Fibroblast of lung (primary cell): ENCODE measurements around the gene CORO2B. TPM values are rescaled to one million over a fixed set of nuclear protein-coding genes. Genes with fewer than 3 reads are reported as not detected.

Experiments used
- DNase-seq, 2 donors: peaks; one replicate each; pipeline versions ENCODE4 v3.0.0 to v3.0.0-alpha.2; 2010; ENCODE audit warnings: low read depth in 2 of 2
- H2AFZ ChIP-seq: 2 replicates; pipeline ENCODE4 v1.5.1; 2012; ENCODE audit warnings: low read length, control low read depth, inconsistent platforms
- H3K27ac ChIP-seq: 2 replicates; pipeline ENCODE4 v1.5.1; 2011; ENCODE audit warnings: low read length, control low read depth; ENCODE audit not compliant: insufficient read depth
- H3K27me3 ChIP-seq: 2 replicates; pipeline ENCODE4 v1.5.1; 2011; ENCODE audit warnings: mild to moderate bottlenecking, low read length; ENCODE audit not compliant: control insufficient read depth, insufficient read depth
- H3K36me3 ChIP-seq: 2 replicates; pipeline ENCODE4 v1.5.1; 2011; ENCODE audit warnings: low read length; ENCODE audit not compliant: control insufficient read depth, insufficient read depth
- H3K4me1 ChIP-seq: 2 replicates; pipeline ENCODE4 v1.5.1; 2011; ENCODE audit warnings: low read length; ENCODE audit not compliant: control insufficient read depth, insufficient read depth; ENCODE audit errors: extremely low read depth
- H3K4me2 ChIP-seq: 2 replicates; pipeline ENCODE4 v1.5.1; 2011; ENCODE audit warnings: low read length, control low read depth; ENCODE audit not compliant: insufficient read depth; ENCODE audit errors: extremely low read depth
- H3K4me3 ChIP-seq, 4 experiments: fragments of 200-600 bp in 1 of 4; sonication (generic) in 1 of 4; replicated peaks in 1 of 4; 2 replicates each; pipeline ENCODE4 v1.5.1; 2011 to 2016; ENCODE audit warnings: low read length in 4 of 4, low read depth in 3 of 4, mild to moderate bottlenecking in 3 of 4, control low read depth in 2 of 4, inconsistent platforms in 1 of 4, mixed read lengths in 1 of 4; ENCODE audit not compliant: insufficient read depth in 1 of 4; ENCODE audit errors: control extremely low read depth in 1 of 4
- H3K79me2 ChIP-seq: 2 replicates; pipeline ENCODE4 v1.5.1; 2012; ENCODE audit warnings: mild to moderate bottlenecking, low read length, inconsistent platforms; ENCODE audit not compliant: control insufficient read depth, insufficient read depth
- H3K9ac ChIP-seq: 2 replicates; pipeline ENCODE4 v1.5.1; 2011; ENCODE audit warnings: mild to moderate bottlenecking, low read length, control low read depth; ENCODE audit not compliant: insufficient read depth
- H3K9me3 ChIP-seq: 2 replicates; pipeline ENCODE4 v1.5.1; 2012; ENCODE audit warnings: low read depth, low read length; ENCODE audit not compliant: control insufficient read depth, insufficient read depth
- H4K20me1 ChIP-seq: 2 replicates; pipeline ENCODE4 v1.5.1; 2011; ENCODE audit warnings: low read length; ENCODE audit not compliant: control insufficient read depth, insufficient read depth; ENCODE audit errors: extremely low read depth
- CTCF ChIP-seq, 2 donors: IDR thresholded peaks in 1 of 2; conservative IDR thresholded peaks in 1 of 2; 1 replicate in 1 of 2; 2 replicates in 1 of 2; pipeline ENCODE4 v1.5.1; 2011 to 2012; ENCODE audit warnings: low read length in 2 of 2, control low read depth in 1 of 2, inconsistent platforms in 1 of 2, low read depth in 1 of 2, mild to moderate bottlenecking in 1 of 2
- EZH2 ChIP-seq: IDR thresholded peaks from 2 replicates; pipeline ENCODE4 v1.5.1; 2012; ENCODE audit warnings: low read length, control low read depth, mild to moderate bottlenecking; ENCODE audit errors: missing control alignments
- polyA plus RNA-seq, 2 donors: library from polyadenylated mRNA; depleted of rRNA in 1 of 2; stranded (reverse) in 1 of 2; unstranded in 1 of 2; fragments of >200 nt; gene quantifications; 2 replicates each; pipeline ENCODE4 v1.2.1, GENCODE V29; 2011 to 2012; ENCODE audit warnings: missing spikeins in 1 of 2
- total RNA-seq: library from RNA; depleted of rRNA; stranded (reverse); fragments of >200 nt; gene quantifications from 2 replicates; pipeline ENCODE4 v1.2.1, GENCODE V29; 2014

Gene CORO2B
- total and polyA plus RNA-seq, 2 donors (not counting 1 experiment from before 2014, with no cell fraction given) = 17.5 to 25.3 TPM

GRCh38 chr15:68764090-68764489 is 185.3 kb downstream of the CORO2B start:
- Histone ChIP-seq H4K20me1 (no peaks in the 10 kb centered on the region), H3K9ac (no peak overlapping the region), H2AFZ (no peak overlapping the region), H3K9me3 (no peaks in the 10 kb centered on the region), H3K36me3 (no peaks in the 10 kb centered on the region), H3K4me3 (no peak overlapping the region), H3K4me1 (no peaks in the 10 kb centered on the region), H3K27me3 (no peaks in the 10 kb centered on the region), H3K27ac (no peak overlapping the region), H3K79me2 (no peaks in the 10 kb centered on the region), H3K4me2 (no peak overlapping the region)
- no peak for TF ChIP-seq EZH2
- no peak for TF ChIP-seq CTCF (conservative IDR thresholded peaks at IDR 0.05 in 1 of 2, IDR thresholded peaks at IDR 0.05 in 1 of 2; ENCODE audit: low read depth in 1 of 2, low read length in 2 of 2)
- no peak for DNase-seq

GRCh38 chr15:68765602-68766368 is 187.0 kb downstream of the CORO2B start:
- H3K27me3 ChIP-seq = no peaks in the 10 kb centered on the region
- H3K79me2 ChIP-seq = no peaks in the 10 kb centered on the region
- H2AFZ ChIP-seq = no peak overlapping the region
- no peaks in the 10 kb centered on the region for H4K20me1 ChIP-seq
- no peak overlapping the region for H3K27ac ChIP-seq
- H3K9me3 ChIP-seq = no peaks in the 10 kb centered on the region
- H3K4me1 ChIP-seq = no peaks in the 10 kb centered on the region
- no peak for DNase-seq
- H3K4me2 ChIP-seq = no peak overlapping the region
- H3K9ac ChIP-seq = no peak overlapping the region
- no peak overlapping the region for H3K4me3 ChIP-seq
- TF ChIP-seq EZH2 (no peak), CTCF (conservative IDR thresholded peaks at IDR 0.05 in 1 of 2, IDR thresholded peaks at IDR 0.05 in 1 of 2; ENCODE audit: low read depth in 1 of 2, low read length in 2 of 2) (no peak)
- H3K36me3 ChIP-seq = no peaks in the 10 kb centered on the region

GRCh38 chr15:68767833-68768232 is 189.0 kb downstream of the CORO2B start:
- H3K4me2 ChIP-seq = no peak overlapping the region
- no peaks in the 10 kb centered on the region for H3K9me3 ChIP-seq
- no peaks in the 10 kb centered on the region for H3K36me3 ChIP-seq
- H3K27ac ChIP-seq = no peak overlapping the region
- no peak overlapping the region for H2AFZ ChIP-seq
- no peak for TF ChIP-seq EZH2
- TF ChIP-seq CTCF (conservative IDR thresholded peaks at IDR 0.05 in 1 of 2, IDR thresholded peaks at IDR 0.05 in 1 of 2; ENCODE audit: low read depth in 1 of 2, low read length in 2 of 2) = no peak
- H3K79me2 ChIP-seq = no peaks in the 10 kb centered on the region
- H3K4me1 ChIP-seq = no peaks in the 10 kb centered on the region
- no peaks in the 10 kb centered on the region for H3K27me3 ChIP-seq
- no peak overlapping the region for H3K9ac ChIP-seq
- no peaks in the 10 kb centered on the region for H4K20me1 ChIP-seq
- DNase-seq = no peak
- no peak overlapping the region for H3K4me3 ChIP-seq
